ENCODE data around the gene PRR14.
A peak's percentile ranks its signal among the peaks of the same experiment; 100 is the strongest.
"Not testable (repeated sequence)": the region's sequence is repeated elsewhere in the genome, so short reads cannot be mapped to it uniquely, and the experiment has no call there.

The PRR14 gene

GRCh38 chr16:30650369-30651123 is at the start of gene PRR14:
Gene PRR14 (plus strand): TSS chr16:30650960. CDS start chr16:30651646, 686 bp downstream.
- peak; percentile 99 for DNase-seq

DNA sequence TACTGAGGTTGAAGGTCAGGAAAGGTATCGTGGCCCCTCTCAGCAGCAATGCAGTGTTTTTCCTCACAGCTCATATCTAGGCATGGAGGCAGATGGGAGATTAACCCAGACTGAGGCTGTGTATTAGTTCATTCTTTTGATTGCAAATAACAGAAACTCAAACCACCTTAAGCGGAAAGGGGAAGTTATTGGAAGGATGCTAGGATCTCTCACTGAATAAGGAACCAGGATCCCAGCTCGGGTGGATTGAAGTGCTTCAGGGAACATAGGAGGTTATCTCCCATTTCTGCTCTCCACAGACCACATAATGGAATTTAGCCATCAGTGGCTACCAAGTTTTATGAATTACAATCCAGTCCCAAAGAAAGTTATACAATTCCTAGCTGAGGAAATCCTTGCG is 48.8 kb upstream of the PRR14 start:
- DNase-seq, result no peak

GRCh38 chr16:30602616-30603277 is 48.0 kb upstream of the PRR14 start:
- no peak for DNase-seq

GRCh38 chr16:30603945-30604315 is 46.8 kb upstream of the PRR14 start:
- no peak for DNase-seq

- no peak for DNase-seq
These were observed 46.3 kb upstream of the PRR14 start for GRCh38 chr16:30604316-30604947.

- no peak for DNase-seq
These were observed 45.6 kb upstream of the PRR14 start for GRCh38 chr16:30605158-30605557.

DNA sequence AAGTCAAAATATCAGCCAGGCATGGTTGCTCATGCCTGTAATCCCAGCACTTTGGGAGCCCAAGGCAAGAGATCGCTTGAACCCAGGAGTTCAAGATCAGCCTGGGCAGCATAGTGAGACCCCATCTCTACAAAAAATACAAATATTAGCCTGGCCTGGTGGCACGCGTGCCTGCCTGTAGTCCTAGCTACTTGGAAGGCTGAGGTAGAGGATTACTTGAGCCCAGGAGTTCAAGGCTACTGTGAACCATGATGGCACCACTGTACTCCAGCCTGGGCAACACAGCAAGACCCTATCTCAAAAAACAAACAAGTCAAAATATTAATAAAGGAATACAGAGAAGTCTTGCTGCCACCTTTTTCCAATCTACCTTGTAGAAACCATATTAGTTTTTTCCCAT is 44.8 kb upstream of the PRR14 start:
- no peak for DNase-seq

DNA sequence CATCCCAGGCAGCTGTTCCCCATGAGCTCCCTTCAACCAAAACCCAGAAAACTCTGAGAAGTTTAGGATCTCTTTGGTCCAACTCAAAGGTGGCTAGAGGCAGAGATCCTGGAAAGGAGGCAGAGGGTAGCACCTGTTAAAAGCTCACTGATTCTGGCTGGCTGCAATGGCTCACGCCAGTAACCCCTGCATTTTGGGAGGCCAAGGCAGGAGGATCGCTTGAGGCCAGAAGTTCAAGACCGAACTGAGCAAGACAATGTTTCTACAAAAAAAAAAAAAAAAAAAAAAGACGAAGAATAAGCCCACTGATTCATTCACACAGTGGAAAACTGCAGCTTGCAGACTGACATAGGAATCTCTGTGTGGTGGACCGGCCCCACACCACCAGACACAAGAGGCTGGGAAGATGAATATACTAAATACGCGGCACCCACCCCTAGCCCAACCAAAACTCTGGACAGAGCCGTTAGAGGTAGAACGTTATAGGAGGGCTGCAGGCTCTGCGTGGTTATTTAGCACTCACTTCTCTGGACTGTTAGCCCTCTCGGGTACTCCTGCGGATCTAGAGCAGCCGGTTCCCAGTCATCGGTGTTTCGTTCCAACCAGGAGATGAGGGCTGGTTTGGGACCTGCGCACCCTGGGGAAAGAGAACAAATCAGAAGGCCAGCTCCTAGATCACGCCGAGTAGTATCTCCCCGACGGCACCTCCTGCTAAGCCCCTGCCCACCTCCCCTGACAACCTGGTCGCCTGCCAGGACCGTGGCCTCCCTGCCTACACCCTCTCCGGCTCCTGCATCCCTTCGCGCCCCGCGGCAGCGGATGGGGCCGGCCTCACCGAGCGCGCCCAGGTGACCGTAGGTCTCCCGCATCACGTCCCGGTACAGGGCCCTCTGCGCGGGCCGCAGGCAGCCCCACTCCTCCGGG is 41.5 kb upstream of the PRR14 start:
- DNase-seq, result peak; percentile 30

- peak; percentile 94 for DNase-seq
These were observed 40.6 kb upstream of the PRR14 start, which contains the start of gene ZNF689 for GRCh38 chr16:30609926-30610839. Gene ZNF689 (minus strand): TSS chr16:30610389. CDS start chr16:30610041, 348 bp downstream.

- DNase-seq, result peak; percentile 88
These were observed 35.2 kb upstream of the PRR14 start for GRCh38 chr16:30615358-30616091.

DNA sequence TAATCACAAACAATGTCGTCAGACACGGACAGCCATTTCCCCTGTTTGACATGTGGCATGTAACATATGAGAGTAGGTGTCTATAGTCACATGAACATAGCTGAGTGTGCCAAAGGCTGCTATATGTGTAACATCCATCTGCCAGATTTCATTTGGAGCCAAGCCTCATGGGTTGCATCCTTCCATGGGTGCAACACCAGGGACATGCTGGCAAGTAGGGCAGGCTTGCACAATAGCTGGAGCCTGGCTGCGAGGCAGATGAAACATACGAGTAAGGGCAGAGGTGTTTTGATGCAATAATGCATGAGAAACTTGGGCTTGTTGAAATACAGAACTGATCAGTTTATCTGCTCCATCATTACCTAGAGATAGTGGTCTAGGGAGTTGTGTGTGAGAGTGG is 31.6 kb upstream of the PRR14 start:
- no peak for DNase-seq

DNA sequence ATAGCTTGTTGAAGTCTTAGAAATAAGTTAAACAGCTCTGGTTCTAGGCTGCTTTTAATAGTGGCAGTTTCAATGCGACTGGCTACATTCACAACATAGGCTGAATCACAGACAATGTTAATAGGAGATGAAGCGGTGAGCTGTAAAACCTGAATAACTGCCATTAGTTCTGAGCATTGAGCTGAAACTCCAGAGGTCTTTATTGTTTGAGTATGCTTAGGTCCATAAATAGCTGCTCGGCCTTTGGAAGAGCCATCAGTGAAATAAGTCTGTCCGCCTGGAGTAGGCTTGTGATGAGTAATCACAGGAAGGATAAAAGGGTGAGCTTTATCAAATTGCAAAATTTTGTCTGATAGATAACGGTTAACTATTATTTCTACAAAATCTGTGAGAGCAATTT is 31.1 kb upstream of the PRR14 start:
- DNase-seq, result no peak

DNA sequence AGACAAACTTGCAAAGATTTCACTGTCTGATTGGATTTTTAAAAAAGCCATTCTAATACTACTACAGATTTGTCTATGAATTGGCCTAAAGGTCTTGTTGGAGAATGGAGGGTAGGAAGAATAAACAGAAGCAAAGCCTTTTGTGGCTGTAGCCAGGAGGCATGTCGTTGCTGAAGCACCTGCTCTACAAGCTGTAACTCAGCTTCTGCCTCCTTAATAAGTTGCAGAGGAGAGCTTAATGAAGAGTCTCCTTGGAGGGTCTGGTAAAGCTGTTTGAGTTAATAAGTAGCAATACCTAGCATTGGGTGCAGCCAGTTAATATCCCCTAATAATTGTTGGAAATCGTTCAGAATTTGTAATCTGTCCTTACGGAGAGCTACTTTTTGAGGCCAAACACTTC is 30.6 kb upstream of the PRR14 start:
- no peak for DNase-seq

DNA sequence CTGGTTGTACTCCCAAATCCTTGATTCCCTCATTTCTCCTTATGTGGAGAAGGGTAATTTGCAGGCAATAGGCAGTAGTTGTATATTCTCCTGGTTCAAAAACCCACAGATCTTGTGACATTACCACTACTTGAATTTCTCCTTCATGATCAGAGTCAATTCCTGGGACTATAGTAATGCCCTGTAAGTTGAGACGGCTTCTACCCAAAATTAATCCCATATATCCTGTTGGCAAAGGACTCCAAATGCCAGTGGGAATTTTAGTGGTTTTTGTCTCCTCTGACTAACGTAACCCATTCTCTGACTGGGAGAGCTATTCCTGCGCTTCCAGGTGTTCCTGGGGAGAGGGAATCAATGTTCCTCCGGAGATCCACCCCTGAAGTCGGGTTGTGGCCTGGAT is 29.0 kb upstream of the PRR14 start:
- no peak for DNase-seq

DNA sequence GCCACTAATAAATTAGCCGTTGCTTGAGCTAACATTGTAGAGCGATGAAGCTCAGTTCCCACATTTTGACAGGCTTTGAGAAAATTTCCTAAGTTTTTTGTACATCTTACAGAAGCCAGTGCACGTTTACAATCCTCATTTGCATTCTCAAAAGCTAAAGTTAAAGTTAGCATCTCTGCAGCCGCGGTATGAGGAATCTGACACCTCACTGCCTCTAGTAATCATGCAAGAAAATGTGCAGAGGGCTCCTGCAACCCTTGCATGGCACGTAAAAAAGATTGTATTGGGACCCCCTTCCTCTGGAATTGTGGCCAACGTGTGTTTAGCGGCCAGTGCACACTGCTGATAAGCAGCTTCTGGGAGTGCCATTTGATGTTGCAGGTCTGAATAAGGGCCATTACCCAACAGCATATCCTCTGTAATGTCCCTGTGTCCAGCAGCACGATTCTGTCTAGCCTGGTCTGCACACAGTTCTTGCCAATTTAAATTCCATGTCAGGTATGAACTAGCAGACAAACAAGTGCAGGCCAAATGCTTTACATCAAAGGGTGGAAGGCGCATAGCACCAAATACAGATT is 28.2 kb upstream of the PRR14 start:
- DNase-seq, result no peak

DNA sequence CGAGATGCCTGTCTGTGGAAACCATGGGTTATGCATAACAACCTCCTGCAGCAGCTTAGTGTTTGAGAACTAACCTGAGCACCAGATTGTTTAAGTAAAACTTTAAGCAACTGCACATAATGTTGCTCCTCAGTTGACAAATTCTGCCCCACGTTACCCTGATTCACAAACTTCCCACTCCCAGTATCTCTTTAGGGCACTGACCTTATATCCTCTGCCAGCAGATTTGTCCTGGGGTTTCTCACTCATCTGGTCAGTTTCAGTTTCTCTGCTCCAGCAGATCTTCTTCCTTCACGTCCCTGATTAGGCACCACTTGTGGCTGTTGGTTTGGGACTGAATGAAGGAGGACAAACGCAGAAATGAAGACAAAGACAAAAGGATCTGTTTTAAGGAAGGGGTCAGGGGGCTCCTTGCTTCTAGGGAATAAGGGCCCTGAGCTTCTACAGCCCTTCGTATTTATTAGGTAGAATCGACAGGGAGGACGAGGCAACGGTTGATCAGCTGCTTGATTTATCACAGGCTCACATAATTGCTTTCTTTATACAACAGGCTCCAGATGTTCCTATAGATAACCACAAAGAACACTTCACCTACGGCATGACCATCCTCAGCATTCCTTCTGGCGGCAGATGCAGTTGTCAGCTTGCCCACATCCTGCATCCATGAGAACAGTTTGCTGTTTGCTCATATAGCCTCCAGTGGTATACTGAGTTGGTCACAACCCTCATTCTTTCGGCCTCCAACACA is 27.1 kb upstream of the PRR14 start:
- DNase-seq, result no peak

DNA sequence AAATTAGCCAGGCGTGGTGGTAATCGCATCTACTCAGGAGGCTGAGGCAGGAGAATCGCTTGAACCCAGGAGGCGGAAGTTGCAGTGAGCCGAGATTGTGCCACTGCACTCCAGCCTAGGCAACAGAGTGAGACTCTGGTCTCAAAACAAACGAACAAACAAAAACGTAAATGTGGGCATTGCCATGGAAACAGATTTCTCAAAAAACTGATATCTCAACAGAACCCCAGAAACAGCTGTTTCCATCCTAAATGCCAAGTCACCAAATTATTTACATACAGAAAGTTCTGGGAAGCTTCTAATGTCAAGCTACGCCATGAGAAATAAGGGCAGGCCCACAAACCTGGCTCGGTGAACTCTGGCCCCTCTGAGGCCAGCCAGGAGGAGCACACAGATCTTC is 24.5 kb upstream of the PRR14 start:
- no peak for DNase-seq

- DNase-seq, result peak; percentile 51
These were observed 21.9 kb upstream of the PRR14 start for GRCh38 chr16:30628628-30629540.

GRCh38 chr16:30632454-30632853 is 18.3 kb upstream of the PRR14 start:
- DNase-seq, result not testable (repeated sequence)
